Activated CD4-positive, alpha-beta T cell treated with anti-CD3 and anti-CD28 coated beads, Interleukin-2, amount 10 ng/mL, durations not matched to agents 24 days and 14 days (primary cell): ENCODE results near the gene CAAP1. TPM values are rescaled to one million over a fixed set of nuclear protein-coding genes. Genes with fewer than 3 reads are reported as not detected.
"Not testable (repeated sequence)": the region's sequence is repeated elsewhere in the genome, so short reads cannot be mapped to it uniquely, and the experiment has no call there.

Experiments used
- DNase-seq: peaks from one replicate; pipeline ENCODE4 v3.0.0; 2022
- H3K27ac Mint-ChIP-seq: one replicate; pipeline ENCODE4 v1.8.0; 2022; ENCODE audit warnings: mild to moderate bottlenecking, mixed read lengths
- H3K27me3 Mint-ChIP-seq: one replicate; pipeline ENCODE4 v1.8.0; 2022; ENCODE audit warnings: mixed read lengths
- H3K36me3 Mint-ChIP-seq: one replicate; pipeline ENCODE4 v1.8.0; 2022; ENCODE audit warnings: low read depth, mild to moderate bottlenecking, mixed read lengths
- H3K4me1 Mint-ChIP-seq: one replicate; pipeline ENCODE4 v1.8.0; 2021; ENCODE audit warnings: mixed read lengths
- H3K4me3 Mint-ChIP-seq: one replicate; pipeline ENCODE4 v1.8.0; 2022; ENCODE audit warnings: mild to moderate bottlenecking, moderate library complexity, mixed read lengths
- H3K9me3 Mint-ChIP-seq: one replicate; pipeline ENCODE4 v1.8.0; 2021; ENCODE audit warnings: mixed read lengths
- intact Hi-C: fragments of 100-400 bp; cut with micrococcal nuclease; formaldehyde crosslinking; loops from one replicate; pipeline ENCODE4 v1.15.1; 2023
- total RNA-seq: library from RNA; stranded (reverse); gene quantifications from 2 replicates; pipeline ENCODE4 v1.2.3, GENCODE V29; 2022

CAAP1 gene
- total RNA-seq, 1 donor from 2014 or later, result 23.1 TPM

GRCh38 chr9:26888271-26888670, 4.3 kb downstream of the CAAP1 start:
- no peak for DNase-seq
- Mint-ChIP-seq H3K27ac (peak overlapping the region; percentile 39), H3K36me3 (peaks cover 29% of the 10 kb centered on the region), H3K4me1 (peaks cover 25% of the 10 kb centered on the region), H3K9me3 (peaks cover 1% of the 10 kb centered on the region), H3K27me3 (no peaks in the 10 kb centered on the region), H3K4me3 (no peak overlapping the region)
- intact Hi-C loops, result no loop called here

GRCh38 chr9:26882154-26882553, 10.4 kb downstream of the CAAP1 start:
- Mint-ChIP-seq H3K4me1 (no peaks in the 10 kb centered on the region), H3K4me3 (no peak overlapping the region), H3K9me3 (peaks cover 7% of the 10 kb centered on the region), H3K27ac (no peak overlapping the region), H3K36me3 (peaks cover 66% of the 10 kb centered on the region), H3K27me3 (no peaks in the 10 kb centered on the region)
- intact Hi-C loops, result no loop called here
- DNase-seq, result no peak

- Mint-ChIP-seq H3K4me1 (no peaks in the 10 kb centered on the region), H3K27me3 (no peaks in the 10 kb centered on the region), H3K9me3 (peaks cover 7% of the 10 kb centered on the region), H3K36me3 (peaks cover 64% of the 10 kb centered on the region), H3K4me3 (no peak overlapping the region), H3K27ac (no peak overlapping the region)
- intact Hi-C loops, result no loop called here
- DNase-seq, result no peak
These were observed 12.3 kb downstream of the CAAP1 start for GRCh38 chr9:26880262-26880661.

- H3K27me3 Mint-ChIP-seq, DNase-seq, H3K4me1 Mint-ChIP-seq, H3K4me3 Mint-ChIP-seq, intact Hi-C loops, H3K27ac Mint-ChIP-seq, H3K9me3 Mint-ChIP-seq: not testable (repeated sequence)
- H3K36me3 Mint-ChIP-seq, result peaks cover 31% of the 10 kb centered on the region
These were observed 17.4 kb downstream of the CAAP1 start for GRCh38 chr9:26875155-26875554.

- H3K9me3 Mint-ChIP-seq, result no peaks in the 10 kb centered on the region
- H3K27ac Mint-ChIP-seq, result no peak overlapping the region
- DNase-seq, result no peak
- intact Hi-C loops, result no loop called here
- H3K4me1 Mint-ChIP-seq, result no peaks in the 10 kb centered on the region
- no peak overlapping the region for H3K4me3 Mint-ChIP-seq
- H3K27me3 Mint-ChIP-seq, result no peaks in the 10 kb centered on the region
- H3K36me3 Mint-ChIP-seq, result peaks cover 8% of the 10 kb centered on the region
These were observed 22.3 kb downstream of the CAAP1 start for GRCh38 chr9:26870292-26870691.

GRCh38 chr9:26863074-26863473, 29.5 kb downstream of the CAAP1 start:
- H3K27ac Mint-ChIP-seq, result no peak overlapping the region
- H3K4me3 Mint-ChIP-seq, result no peak overlapping the region
- H3K27me3 Mint-ChIP-seq, result no peaks in the 10 kb centered on the region
- intact Hi-C loops, result no loop called here
- H3K4me1 Mint-ChIP-seq, result no peaks in the 10 kb centered on the region
- no peak for DNase-seq
- H3K36me3 Mint-ChIP-seq, result peaks cover 9% of the 10 kb centered on the region
- H3K9me3 Mint-ChIP-seq, result no peaks in the 10 kb centered on the region

- no peaks in the 10 kb centered on the region for H3K27me3 Mint-ChIP-seq
- peak; percentile 73 for DNase-seq
- no peak overlapping the region for H3K4me3 Mint-ChIP-seq
- no peaks in the 10 kb centered on the region for H3K9me3 Mint-ChIP-seq
- peaks cover 23% of the 10 kb centered on the region for H3K36me3 Mint-ChIP-seq
- H3K4me1 Mint-ChIP-seq, result no peaks in the 10 kb centered on the region
- H3K27ac Mint-ChIP-seq, result no peak overlapping the region
- intact Hi-C loops, result loop anchor here (2.0 kb wide), 1 partner anchor 112 kb away; no protein-coding TSS in a partner anchor
These were observed 36.1 kb downstream of the CAAP1 start for GRCh38 chr9:26856413-26857032.

- no peak for DNase-seq
- Mint-ChIP-seq H3K27ac (no peak overlapping the region), H3K36me3 (peaks cover 16% of the 10 kb centered on the region), H3K4me1 (no peaks in the 10 kb centered on the region), H3K27me3 (no peaks in the 10 kb centered on the region), H3K9me3 (no peaks in the 10 kb centered on the region), H3K4me3 (no peak overlapping the region)
- intact Hi-C loops, result no loop called here
These were observed 41.6 kb downstream of the CAAP1 start for GRCh38 chr9:26850995-26851394.

- no peak for DNase-seq
- H3K4me1 Mint-ChIP-seq, result no peaks in the 10 kb centered on the region
- H3K27ac Mint-ChIP-seq, result no peak overlapping the region
- peaks cover 4% of the 10 kb centered on the region for H3K36me3 Mint-ChIP-seq
- H3K27me3 Mint-ChIP-seq, result no peaks in the 10 kb centered on the region
- intact Hi-C loops, result no loop called here
- no peak overlapping the region for H3K4me3 Mint-ChIP-seq
- peaks cover 6% of the 10 kb centered on the region for H3K9me3 Mint-ChIP-seq
These were observed 58.8 kb downstream of the CAAP1 start for GRCh38 chr9:26833792-26834191.

- H3K4me3 Mint-ChIP-seq, H3K36me3 Mint-ChIP-seq, DNase-seq, H3K27ac Mint-ChIP-seq, H3K9me3 Mint-ChIP-seq, H3K4me1 Mint-ChIP-seq, intact Hi-C loops, H3K27me3 Mint-ChIP-seq: not testable (repeated sequence)
These were observed 64.1 kb downstream of the CAAP1 start for GRCh38 chr9:26828391-26828955.

GRCh38 chr9:26814799-26815198, 77.8 kb downstream of the CAAP1 start:
- no peaks in the 10 kb centered on the region for H3K4me1 Mint-ChIP-seq
- no peak overlapping the region for H3K27ac Mint-ChIP-seq
- no peaks in the 10 kb centered on the region for H3K36me3 Mint-ChIP-seq
- no peak overlapping the region for H3K4me3 Mint-ChIP-seq
- DNase-seq, result no peak
- no peaks in the 10 kb centered on the region for H3K27me3 Mint-ChIP-seq
- intact Hi-C loops, result no loop called here
- H3K9me3 Mint-ChIP-seq, result no peaks in the 10 kb centered on the region

GRCh38 chr9:26813247-26813646, 79.4 kb downstream of the CAAP1 start:
- Mint-ChIP-seq H3K4me3 (no peak overlapping the region), H3K27ac (no peak overlapping the region), H3K27me3 (no peaks in the 10 kb centered on the region), H3K4me1 (no peaks in the 10 kb centered on the region), H3K9me3 (no peaks in the 10 kb centered on the region), H3K36me3 (no peaks in the 10 kb centered on the region)
- no peak for DNase-seq
- intact Hi-C loops, result no loop called here

GRCh38 chr9:26812217-26812616, 80.4 kb downstream of the CAAP1 start:
- intact Hi-C loops, result no loop called here
- Mint-ChIP-seq H3K36me3 (no peaks in the 10 kb centered on the region), H3K27ac (no peak overlapping the region), H3K4me3 (no peak overlapping the region), H3K4me1 (no peaks in the 10 kb centered on the region), H3K27me3 (no peaks in the 10 kb centered on the region), H3K9me3 (no peaks in the 10 kb centered on the region)
- DNase-seq, result no peak

GRCh38 chr9:26811106-26811505, 81.5 kb downstream of the CAAP1 start:
- Mint-ChIP-seq H3K27ac (no peak overlapping the region), H3K4me1 (no peaks in the 10 kb centered on the region), H3K9me3 (no peaks in the 10 kb centered on the region), H3K27me3 (no peaks in the 10 kb centered on the region), H3K4me3 (no peak overlapping the region), H3K36me3 (no peaks in the 10 kb centered on the region)
- DNase-seq, result no peak
- intact Hi-C loops, result no loop called here

GRCh38 chr9:26809795-26810194, 82.8 kb downstream of the CAAP1 start:
- intact Hi-C loops, result no loop called here
- Mint-ChIP-seq H3K4me3 (no peak overlapping the region), H3K27ac (no peak overlapping the region), H3K27me3 (no peaks in the 10 kb centered on the region), H3K9me3 (no peaks in the 10 kb centered on the region), H3K36me3 (no peaks in the 10 kb centered on the region), H3K4me1 (no peaks in the 10 kb centered on the region)
- no peak for DNase-seq
